ENCODE data around the gene CAMKMT. TPM values are rescaled to one million over a fixed set of nuclear protein-coding genes. Genes with fewer than 3 reads are reported as not detected.

CAMKMT gene
- total RNA-seq, 4 donors from 2014 or later, result 2.6 to 9.5 (median 5.2) TPM

DNA sequence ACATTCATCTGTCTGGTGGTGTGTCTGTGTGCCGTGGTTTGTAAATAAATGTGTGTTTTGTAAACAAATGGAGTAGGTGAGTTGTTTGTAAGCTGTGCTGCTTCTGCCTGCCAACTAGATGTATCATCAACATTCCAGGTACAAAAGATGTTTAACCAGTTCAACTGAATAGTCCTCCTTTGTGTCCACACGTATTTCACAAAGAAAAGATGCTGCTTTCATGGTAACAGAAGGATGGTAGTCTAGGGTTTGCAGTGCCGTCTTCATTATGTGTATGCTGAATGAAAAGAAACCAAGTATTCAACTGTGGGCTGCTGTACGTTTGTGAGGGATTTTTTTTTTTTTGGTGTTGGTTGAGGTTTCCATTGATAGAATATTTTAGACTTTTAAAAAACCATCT, 72.1 kb downstream of the CAMKMT start:
- TF ChIP-seq POLR2A (IDR thresholded peaks at IDR 0.05), result no peak
- TF ChIP-seq, protein P1, sequence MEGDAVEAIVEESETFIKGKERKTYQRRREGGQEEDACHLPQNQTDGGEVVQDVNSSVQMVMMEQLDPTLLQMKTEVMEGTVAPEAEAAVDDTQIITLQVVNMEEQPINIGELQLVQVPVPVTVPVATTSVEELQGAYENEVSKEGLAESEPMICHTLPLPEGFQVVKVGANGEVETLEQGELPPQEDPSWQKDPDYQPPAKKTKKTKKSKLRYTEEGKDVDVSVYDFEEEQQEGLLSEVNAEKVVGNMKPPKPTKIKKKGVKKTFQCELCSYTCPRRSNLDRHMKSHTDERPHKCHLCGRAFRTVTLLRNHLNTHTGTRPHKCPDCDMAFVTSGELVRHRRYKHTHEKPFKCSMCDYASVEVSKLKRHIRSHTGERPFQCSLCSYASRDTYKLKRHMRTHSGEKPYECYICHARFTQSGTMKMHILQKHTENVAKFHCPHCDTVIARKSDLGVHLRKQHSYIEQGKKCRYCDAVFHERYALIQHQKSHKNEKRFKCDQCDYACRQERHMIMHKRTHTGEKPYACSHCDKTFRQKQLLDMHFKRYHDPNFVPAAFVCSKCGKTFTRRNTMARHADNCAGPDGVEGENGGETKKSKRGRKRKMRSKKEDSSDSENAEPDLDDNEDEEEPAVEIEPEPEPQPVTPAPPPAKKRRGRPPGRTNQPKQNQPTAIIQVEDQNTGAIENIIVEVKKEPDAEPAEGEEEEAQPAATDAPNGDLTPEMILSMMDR (IDR thresholded peaks at IDR 0.05 in 4 of 5, conservative IDR thresholded peaks at IDR 0.05 in 1 of 5), result no peak
- H3K4me1 ChIP-seq, result no peaks in the 10 kb centered on the region
- ATAC-seq (no peak), DNase-seq (no peak)
- no peaks in the 10 kb centered on the region for H3K36me3 ChIP-seq
- H3K9me3 ChIP-seq, result no peaks in the 10 kb centered on the region
- no peak overlapping the region for H3K27ac ChIP-seq
- no peak overlapping the region for H3K4me3 ChIP-seq
- in situ Hi-C loops (cut with MboI; ENCODE audit: low sequenced_read_pairs in 4 of 4), result no loop called here
- H3K27me3 ChIP-seq, result no peaks in the 10 kb centered on the region
- intact Hi-C loops (cut with DNase I; ENCODE audit: low total_unique reads), result no loop called here

DNA sequence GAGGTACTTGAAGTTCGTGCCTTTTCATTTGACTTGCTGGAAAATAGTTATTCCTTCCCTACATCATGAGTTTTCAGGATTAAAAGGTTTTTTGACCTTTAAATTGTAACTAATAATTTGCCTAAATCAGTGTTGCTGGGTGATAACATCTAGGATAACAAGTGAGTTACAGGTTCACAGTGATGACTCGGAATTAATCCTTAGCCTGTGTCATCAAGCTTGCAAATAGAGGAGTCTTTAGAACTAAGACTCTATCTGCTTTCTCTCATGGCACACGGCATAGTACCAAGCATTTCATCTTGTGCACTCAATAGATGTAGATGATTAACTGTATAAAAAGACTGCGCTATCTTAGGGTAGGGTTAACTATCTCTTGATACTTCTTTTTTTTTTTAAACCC, 79.5 kb downstream of the CAMKMT start:
- intact Hi-C loops (cut with DNase I; ENCODE audit: low total_unique reads) (no loop called here), in situ Hi-C loops (cut with MboI; ENCODE audit: low sequenced_read_pairs in 4 of 4) (no loop called here)
- Histone ChIP-seq H3K4me1 (no peaks in the 10 kb centered on the region), H3K9me3 (no peaks in the 10 kb centered on the region), H3K27ac (no peak overlapping the region), H3K36me3 (peaks cover 0 to 6% of the 10 kb centered on the region in 2 donors), H3K27me3 (no peaks in the 10 kb centered on the region), H3K4me3 (no peak overlapping the region)
- ATAC-seq (no peak), DNase-seq (no peak)
- TF ChIP-seq, protein P1 (IDR thresholded peaks at IDR 0.05 in 4 of 5, conservative IDR thresholded peaks at IDR 0.05 in 1 of 5), result no peak
- TF ChIP-seq POLR2A (IDR thresholded peaks at IDR 0.05), result no peak

DNA sequence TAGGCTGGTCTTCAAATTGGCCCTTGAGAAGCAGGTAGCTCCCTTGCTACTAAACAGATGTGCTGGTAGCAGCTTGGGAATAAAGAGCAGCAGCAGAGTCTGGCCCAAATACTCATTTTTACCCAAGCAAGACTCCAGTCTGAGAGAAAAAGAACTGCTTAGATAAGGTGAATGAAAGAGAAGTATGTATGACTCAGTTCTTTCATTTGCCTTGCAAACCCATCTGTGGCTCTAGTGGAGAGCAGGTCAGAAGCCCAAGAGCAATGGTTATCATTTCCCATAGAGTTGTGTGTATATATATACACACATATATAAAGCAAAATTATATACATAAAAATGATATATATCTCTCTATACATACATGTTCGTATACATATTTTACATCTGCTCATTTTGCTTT, 80.3 kb downstream of the CAMKMT start:
- Histone ChIP-seq H3K27ac (no peak overlapping the region), H3K4me3 (no peak overlapping the region), H3K9me3 (no peaks in the 10 kb centered on the region), H3K27me3 (no peaks in the 10 kb centered on the region), H3K4me1 (no peaks in the 10 kb centered on the region), H3K36me3 (peaks cover 0 to 6% of the 10 kb centered on the region in 2 donors)
- intact Hi-C loops (cut with DNase I; ENCODE audit: low total_unique reads), result no loop called here
- in situ Hi-C loops (cut with MboI; ENCODE audit: low sequenced_read_pairs in 4 of 4), result no loop called here
- TF ChIP-seq, protein P1 (IDR thresholded peaks at IDR 0.05 in 4 of 5, conservative IDR thresholded peaks at IDR 0.05 in 1 of 5), result no peak
- TF ChIP-seq POLR2A (IDR thresholded peaks at IDR 0.05), result no peak
- no peak for DNase-seq
- ATAC-seq, result no peak

- ATAC-seq (no peak), DNase-seq (no peak)
- Histone ChIP-seq H3K27ac (no peak overlapping the region), H3K36me3 (peaks cover 0 to 6% of the 10 kb centered on the region in 2 donors), H3K4me1 (no peaks in the 10 kb centered on the region), H3K9me3 (no peaks in the 10 kb centered on the region), H3K4me3 (no peak overlapping the region), H3K27me3 (no peaks in the 10 kb centered on the region)
- TF ChIP-seq, protein P1 (IDR thresholded peaks at IDR 0.05 in 4 of 5, conservative IDR thresholded peaks at IDR 0.05 in 1 of 5), result no peak
- no peak for TF ChIP-seq POLR2A (IDR thresholded peaks at IDR 0.05)
- intact Hi-C loops (cut with DNase I; ENCODE audit: low total_unique reads) (no loop called here), in situ Hi-C loops (cut with MboI; ENCODE audit: low sequenced_read_pairs in 4 of 4) (no loop called here)
These were observed 81.8 kb downstream of the CAMKMT start for GRCh38 chr2:44443517-44443916.

- H3K4me3 ChIP-seq, result no peak overlapping the region
- TF ChIP-seq POLR2A (IDR thresholded peaks at IDR 0.05), result no peak
- TF ChIP-seq, protein P1 (IDR thresholded peaks at IDR 0.05 in 4 of 5, conservative IDR thresholded peaks at IDR 0.05 in 1 of 5), result no peak
- intact Hi-C loops (cut with DNase I; ENCODE audit: low total_unique reads), result no loop called here
- peaks cover 0 to 6% of the 10 kb centered on the region in 2 donors for H3K36me3 ChIP-seq
- DNase-seq (no peak), ATAC-seq (no peak)
- in situ Hi-C loops (cut with MboI; ENCODE audit: low sequenced_read_pairs in 4 of 4), result no loop called here
- no peaks in the 10 kb centered on the region for H3K27me3 ChIP-seq
- no peak overlapping the region for H3K27ac ChIP-seq
- no peaks in the 10 kb centered on the region for H3K4me1 ChIP-seq
- no peaks in the 10 kb centered on the region for H3K9me3 ChIP-seq
These were observed 83.1 kb downstream of the CAMKMT start for GRCh38 chr2:44444881-44445280.

All from gastrocnemius medialis (tissue), 4 donors.